GM19397 (cell line): Measurements from ENCODE around the gene TRPC4.

Experiments used
- ATAC-seq: cut with Tn5 transposase; IDR thresholded peaks from one replicate; pipeline ENCODE4 v1.9.1; 2021; ENCODE audit warnings: mild to moderate bottlenecking, moderate library complexity; ENCODE audit not compliant: unreplicated experiment

The TRPC4 gene

DNA sequence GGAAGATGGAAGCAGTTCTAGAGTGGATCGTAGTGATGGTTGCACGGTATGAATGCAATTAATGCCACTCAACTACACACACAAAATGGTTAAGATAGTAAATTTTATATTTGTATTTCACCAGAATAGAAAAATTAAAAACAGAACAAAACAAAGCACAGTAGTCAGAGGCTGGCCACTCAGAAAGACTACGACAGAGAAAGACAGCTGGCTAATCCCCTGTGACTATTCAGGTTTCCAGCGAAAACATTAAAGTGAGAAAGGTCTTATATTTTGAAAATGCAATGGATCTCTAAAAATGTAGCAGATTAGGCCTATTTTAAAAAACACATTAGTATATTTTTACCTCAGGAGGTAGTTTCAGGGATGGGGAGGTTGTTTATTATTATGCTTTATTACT lies 139.7 kb downstream of the TRPC4 start:
- no peak for ATAC-seq

GRCh38 chr13:37716420-37717195 lies 153.0 kb downstream of the TRPC4 start:
- ATAC-seq: no peak

DNA sequence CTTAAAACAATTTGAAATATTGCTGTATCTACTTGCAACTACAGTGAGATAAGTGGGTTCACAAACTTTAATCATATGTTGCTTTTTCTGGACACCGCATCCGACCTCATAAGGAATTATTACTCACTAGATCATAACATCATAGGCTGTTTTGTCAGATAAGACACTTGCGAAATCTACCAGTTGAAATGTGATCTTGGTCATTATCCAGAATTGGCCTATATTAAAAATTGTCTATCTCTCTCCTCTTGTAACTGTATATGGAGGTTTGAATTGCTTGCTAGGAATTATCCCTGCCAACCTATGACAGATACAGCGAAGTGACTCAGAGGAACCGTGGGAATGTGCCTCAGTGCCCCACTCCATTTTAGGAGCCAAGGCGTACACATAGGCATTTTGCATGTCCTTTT lies 154.0 kb downstream of the TRPC4 start:
- ATAC-seq: no peak

DNA sequence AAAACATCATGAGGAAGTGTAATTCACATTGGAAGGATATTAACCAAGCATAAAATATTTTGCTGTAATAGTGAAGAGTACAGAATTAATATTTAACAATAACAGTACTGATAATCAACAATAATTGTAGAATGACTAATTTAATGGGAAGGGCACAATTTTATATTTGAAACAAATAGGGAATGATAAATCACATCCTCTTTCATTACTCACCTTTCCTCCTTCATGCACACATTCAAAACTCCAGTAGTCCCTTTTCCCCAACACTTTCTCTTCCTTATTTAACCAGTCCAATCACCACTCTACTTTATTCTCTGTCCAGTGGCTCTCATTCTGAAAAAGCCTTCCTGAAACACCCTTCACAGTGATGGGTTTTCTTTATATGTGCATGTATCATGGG lies 160.3 kb downstream of the TRPC4 start:
- ATAC-seq: no peak

GRCh38 chr13:37707739-37708500 lies 161.7 kb downstream of the TRPC4 start:
- no peak for ATAC-seq

GRCh38 chr13:37706041-37706440 lies 163.5 kb downstream of the TRPC4 start:
- ATAC-seq: no peak

DNA sequence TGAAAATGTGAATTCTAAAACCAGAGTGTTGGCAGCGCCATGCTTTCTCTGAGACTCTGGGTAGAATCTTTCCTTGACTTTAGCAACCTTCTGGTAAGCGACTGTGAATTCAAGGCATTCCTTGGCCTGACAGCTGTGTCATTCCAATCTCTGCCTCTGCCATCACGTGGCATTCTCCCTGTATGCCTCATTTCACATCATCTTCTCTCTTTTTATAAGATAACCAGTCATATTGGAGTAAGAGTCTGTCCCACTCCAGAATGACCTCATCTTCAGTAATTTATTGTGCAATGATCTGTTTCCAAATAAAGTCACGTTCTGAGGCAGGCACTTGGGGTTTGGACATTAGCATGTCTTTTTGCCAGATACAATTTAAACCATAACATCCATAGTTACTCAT lies 167.6 kb downstream of the TRPC4 start:
- ATAC-seq: no peak

GRCh38 chr13:37701306-37701705 lies 168.3 kb downstream of the TRPC4 start:
- no peak for ATAC-seq

DNA sequence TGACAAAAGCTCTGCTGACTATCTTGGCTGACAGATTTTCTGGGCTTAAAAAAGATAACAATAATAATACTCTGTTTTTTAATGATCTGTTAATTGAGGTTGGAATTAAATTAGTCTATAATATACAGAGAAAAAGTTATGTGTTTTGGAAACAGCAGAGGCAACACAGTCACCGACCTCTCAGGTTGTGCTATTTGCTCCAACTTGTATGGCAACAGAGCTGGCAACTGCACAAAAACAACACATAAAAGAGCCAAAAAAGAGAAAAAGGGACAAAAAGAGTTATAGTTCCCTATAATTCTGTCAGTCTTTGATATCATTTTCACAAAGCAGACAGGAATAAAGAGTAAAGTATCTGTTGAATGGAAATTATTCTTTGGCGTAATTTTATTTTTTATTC lies 168.7 kb downstream of the TRPC4 start:
- ATAC-seq: no peak

DNA sequence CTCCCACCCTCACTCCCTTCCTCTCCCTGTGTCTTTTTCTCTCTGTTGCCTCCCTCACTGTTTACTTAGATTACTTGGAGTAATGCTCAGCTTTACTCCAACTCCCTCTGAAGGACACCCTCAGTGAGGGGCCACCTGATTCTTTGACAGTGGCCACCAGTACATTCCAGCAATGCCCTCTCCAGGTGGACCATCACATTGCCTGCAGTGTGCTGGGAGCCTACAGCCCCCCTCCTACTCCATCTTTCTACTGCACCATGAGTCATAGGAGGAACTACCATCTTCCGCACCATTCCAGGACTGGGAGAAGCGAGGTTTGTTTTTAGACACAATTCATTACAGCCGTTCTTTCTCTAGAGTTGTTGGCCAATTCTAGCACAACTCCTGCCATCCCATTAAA lies 174.4 kb downstream of the TRPC4 start:
- ATAC-seq: no peak

DNA sequence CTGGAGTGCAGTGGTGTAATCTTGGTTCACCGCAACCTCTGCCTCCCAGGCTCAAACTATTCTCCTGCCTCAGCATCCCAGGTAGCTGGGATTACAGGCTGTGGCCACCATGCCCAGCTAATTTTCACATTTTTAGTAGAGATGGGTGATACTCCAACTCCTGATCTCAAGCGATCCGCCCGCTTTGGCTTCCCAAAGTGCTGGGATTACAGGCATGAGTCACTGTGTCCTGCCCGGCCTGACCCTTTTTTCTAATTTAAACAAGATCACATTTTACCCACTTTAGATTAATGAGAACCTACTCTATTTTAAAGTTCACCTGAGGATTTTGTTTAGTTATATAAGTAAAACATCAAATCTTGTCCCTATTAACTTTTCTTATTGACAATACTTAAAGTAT lies 179.2 kb downstream of the TRPC4 start:
- no peak for ATAC-seq

DNA sequence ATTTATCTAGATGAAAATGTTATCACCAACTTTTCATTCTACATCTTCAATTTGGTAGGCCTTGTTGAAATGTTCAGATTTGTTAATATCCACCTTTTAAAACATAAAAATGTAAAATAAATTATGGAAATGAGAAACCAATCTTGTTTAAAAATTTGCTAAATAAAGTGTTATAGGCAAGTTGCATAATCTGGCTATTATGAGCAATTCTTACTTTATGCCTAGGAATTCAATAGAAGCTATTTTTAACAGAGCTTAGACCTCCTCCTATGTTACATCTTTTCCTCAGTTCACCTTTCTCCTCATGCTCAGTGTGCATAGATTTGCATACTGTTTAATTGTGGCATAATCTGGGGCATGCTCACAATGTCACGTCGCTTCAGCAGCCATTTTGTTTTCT lies 183.1 kb downstream of the TRPC4 start:
- ATAC-seq: no peak

DNA sequence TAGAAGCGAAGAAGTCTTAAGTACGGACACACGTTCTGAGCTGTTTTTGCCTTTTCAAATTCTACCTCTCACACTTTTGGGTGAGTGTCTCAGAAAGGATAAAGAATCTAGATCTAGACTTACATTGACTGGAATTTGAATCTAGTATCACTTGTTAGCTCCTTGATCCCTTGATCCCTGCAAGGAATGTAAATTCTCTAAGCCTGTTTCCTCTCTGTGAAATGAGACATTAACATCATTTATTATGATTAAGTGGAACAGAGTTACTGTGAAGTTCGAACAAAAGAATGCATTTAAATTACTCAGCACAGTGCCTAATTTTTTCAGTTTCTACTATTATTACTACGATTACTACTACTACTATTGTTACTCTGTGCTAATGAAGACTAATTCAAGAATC lies 184.4 kb downstream of the TRPC4 start:
- ATAC-seq: no peak

DNA sequence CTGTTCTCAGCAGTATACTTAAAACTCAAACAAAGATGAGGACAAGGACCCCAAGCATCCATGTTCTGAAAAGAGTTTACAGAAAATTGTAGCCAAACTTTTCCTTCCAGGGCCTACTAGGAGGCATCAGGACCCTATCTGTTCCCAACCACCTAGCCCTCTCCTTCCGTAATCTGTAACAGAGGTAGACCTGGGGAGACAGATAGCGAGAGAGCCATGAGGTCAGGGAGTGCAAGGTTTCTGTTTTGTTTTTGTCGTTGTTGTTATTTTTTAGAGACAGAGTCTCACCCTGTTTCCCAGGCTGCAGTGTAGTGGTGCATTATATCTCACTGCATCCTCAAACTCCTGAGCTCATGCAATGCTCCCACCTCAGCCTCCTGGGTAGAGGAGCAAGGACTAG lies 187.1 kb downstream of the TRPC4 start:
- no peak for ATAC-seq

GRCh38 chr13:37681281-37682032 lies 188.1 kb downstream of the TRPC4 start:
- ATAC-seq: no peak

DNA sequence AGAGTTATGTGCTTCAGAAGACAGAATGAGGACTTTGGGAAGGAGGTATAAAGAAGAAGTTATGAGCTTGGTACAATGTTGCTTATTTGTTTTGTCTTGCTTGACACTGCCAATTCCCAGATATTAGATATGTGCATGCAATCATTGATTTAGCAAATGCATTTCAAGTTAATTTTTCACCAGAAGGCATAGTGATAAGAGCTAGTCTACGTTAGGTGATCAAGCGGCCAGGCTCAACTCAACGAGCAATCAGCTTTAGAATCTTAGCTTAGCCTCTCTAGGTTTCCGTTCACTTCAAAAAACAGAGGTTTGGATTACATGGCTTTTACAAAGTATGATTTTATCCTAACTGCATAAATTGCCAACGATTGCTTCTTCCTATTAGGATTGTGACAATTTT lies 189.4 kb downstream of the TRPC4 start:
- no peak for ATAC-seq

- no peak for ATAC-seq
Measured at GRCh38 chr13:37679043-37679442, 190.5 kb downstream of the TRPC4 start.

DNA sequence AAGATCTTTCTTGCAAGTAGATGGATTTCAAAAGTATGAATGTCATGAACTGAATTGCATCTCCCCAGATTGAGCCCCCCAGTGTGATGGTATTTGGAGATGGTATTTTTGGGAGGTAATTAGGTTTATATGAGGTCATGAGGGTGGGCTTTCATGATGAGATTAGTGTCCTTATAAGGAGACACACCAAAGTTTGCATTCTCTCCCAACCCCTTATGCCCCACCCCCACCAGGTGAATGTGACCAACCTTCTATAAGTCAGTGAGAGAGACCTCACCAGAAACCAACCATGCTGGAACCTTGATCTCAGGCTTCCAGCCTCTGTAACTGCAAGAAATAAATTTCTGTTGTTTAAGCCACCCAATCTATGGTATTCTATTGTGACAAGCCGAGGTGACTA lies 199.7 kb downstream of the TRPC4 start:
- no peak for ATAC-seq

DNA sequence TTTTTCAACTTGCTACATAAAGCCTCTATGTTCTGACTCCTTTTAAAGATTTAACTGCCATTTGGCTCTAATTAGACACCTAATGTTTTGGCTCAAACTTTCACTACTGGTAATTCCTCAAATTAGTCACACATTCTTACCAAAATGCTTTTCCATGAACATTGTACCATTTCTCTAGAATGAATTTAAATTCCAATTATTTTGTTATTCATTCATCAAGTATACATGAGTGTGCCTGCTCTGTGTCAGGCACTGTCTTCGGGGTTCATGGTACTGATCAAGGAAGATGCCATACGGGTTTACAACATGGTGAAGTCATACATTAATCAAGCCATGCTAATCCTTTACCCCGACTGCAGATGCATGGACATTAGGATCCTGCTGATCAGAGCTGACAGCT lies 201.9 kb downstream of the TRPC4 start:
- ATAC-seq: no peak

DNA sequence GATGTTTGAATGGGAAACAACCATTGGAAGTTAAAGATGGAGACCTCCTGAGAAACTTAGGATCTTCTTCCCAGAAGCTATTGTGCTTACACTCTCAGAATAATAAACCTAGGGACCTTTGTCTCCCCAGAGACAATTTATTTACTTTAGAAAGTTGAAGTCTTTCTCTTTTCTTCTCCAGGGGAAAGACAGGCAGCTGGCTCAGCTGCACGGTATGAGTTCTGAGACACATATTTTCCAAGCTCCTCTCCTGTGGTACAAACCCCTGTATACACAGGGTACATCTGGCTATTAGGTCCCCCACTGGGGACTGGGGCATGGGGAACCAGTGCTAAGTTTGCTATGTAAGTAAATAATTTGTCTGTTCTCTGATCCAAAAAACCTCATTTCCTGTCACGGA lies 203.5 kb downstream of the TRPC4 start:
- ATAC-seq: no peak

DNA sequence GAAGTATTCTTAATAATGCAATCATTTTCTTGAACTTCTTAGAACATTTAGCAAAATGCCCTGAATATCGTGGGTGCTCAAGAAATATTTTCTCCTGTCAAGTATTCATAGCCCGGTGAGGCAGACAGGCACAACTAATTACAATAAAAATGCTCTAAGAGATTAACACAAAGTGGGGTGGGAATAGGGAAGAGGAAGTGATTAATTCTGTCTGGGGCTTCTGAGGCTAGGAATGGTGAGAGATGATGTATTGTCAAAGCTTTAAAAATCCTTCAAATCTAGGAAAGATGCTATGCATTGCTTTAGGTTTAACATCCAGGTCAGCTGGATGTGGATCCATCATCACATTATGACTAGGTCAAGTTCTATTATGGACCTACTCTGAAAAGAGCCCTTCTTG lies 204.2 kb downstream of the TRPC4 start:
- no peak for ATAC-seq

DNA sequence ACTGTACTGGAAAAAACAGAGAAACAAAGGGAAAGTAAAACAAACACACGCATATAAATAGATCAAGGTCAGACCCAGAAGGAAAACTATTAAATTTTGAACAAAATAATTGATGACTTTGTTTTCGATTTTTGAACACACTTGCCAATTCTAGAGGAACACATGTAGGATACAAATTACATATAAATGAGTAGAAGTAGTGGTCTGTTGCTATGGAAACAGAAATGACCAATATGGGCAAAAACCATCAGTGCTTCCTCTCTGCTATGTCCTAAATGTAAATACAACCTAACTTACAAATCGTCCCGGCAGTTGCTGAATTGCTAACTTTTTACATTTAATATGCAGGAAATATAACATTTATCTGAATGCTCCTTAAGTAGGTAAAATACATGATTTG lies 205.8 kb downstream of the TRPC4 start:
- no peak for ATAC-seq
